GM12878 (cell line): ENCODE measurements around the gene DNAJA4. TPM values are rescaled to one million over a fixed set of nuclear protein-coding genes. Genes with fewer than 3 reads are reported as not detected.

Experiments
- ATAC-seq: fragments of 200-7000 bp; cut with Tn5 transposase; 3 replicates; pipeline ENCODE4 v1.9.1; 2020; ENCODE audit warnings: mild to moderate bottlenecking, moderate library complexity
- BruUV-seq: library from RNA; stranded (reverse); fragments of 400-500 nt; replicated peaks from 2 replicates; lab custom pipeline; 2021; lab: Mats Ljungman, UMichigan
- CTCF ChIA-PET: fragments of 300-600 bp; sonication (Branson Sonifier 250); formaldehyde crosslinking; extraction: SDS; loops from one replicate; lab custom pipeline; 2021; ENCODE audit warnings: inconsistent platforms; lab: Yijun Ruan, JAX
- POLR2A ChIA-PET: fragments of 350-600 bp; formaldehyde crosslinking; extraction: SDS; loops from one replicate; lab custom pipeline; 2021; ENCODE audit warnings: inconsistent platforms; lab: Charles Lee
- RAD21 ChIA-PET: fragments of 300-600 bp; sonication (Branson Sonifier 250); formaldehyde crosslinking; loops from one replicate; lab custom pipeline; 2023; ENCODE audit warnings: antibody characterized with exemption; ENCODE audit not compliant: unreplicated experiment; lab: Charles Lee
- SMC1A ChIA-PET: fragments of 300-600 bp; sonication (Branson Sonifier 250); formaldehyde crosslinking; loops from one replicate; lab custom pipeline; 2023; ENCODE audit not compliant: unreplicated experiment, uncharacterized antibody; lab: Charles Lee
- DNase-seq: peaks from one replicate; pipeline ENCODE4 v3.0.0-alpha.2; 2011; ENCODE audit warnings: low read depth, low spot score
- FAIRE-seq: peaks from 3 replicates; lab custom pipeline; 2011; peaks lifted over from hg19 to GRCh38; lab: Jason Lieb, UNC
- H2AFZ ChIP-seq: 2 replicates; pipeline ENCODE4 v1.6.0; 2011; ENCODE audit warnings: low read depth, low read length, control low read depth; ENCODE audit not compliant: control insufficient read depth
- H3K27ac ChIP-seq: 2 replicates; pipeline ENCODE4 v1.5.1; 2011; ENCODE audit warnings: control low read depth; ENCODE audit not compliant: control insufficient read depth, insufficient read depth
- H3K27me3 ChIP-seq, 2 experiments: replicated peaks in 1 of 2; 2 replicates each; pipeline versions ENCODE4 v1.6.0 to v1.6.1; 2011; ENCODE audit warnings: low read length in 1 of 2; ENCODE audit not compliant: control insufficient read depth in 2 of 2, insufficient read depth in 2 of 2
- H3K36me3 ChIP-seq, 2 experiments: 2 replicates each; pipeline ENCODE4 v1.5.1; 2011; ENCODE audit warnings: low read length in 1 of 2; ENCODE audit not compliant: control insufficient read depth in 2 of 2, insufficient read depth in 2 of 2
- H3K4me1 ChIP-seq: 2 replicates; pipeline ENCODE4 v1.6.1; 2011; ENCODE audit warnings: mild to moderate bottlenecking, low read length, moderate library complexity, mixed read lengths; ENCODE audit not compliant: control insufficient read depth, insufficient read depth
- H3K4me2 ChIP-seq: 2 replicates; pipeline ENCODE4 v1.6.0; 2011; ENCODE audit warnings: control low read depth; ENCODE audit not compliant: control insufficient read depth, insufficient read depth
- H3K4me3 ChIP-seq: fragments of 200-600 bp; sonication (generic); 2 replicates; pipeline ENCODE4 v1.5.1; 2016
- H3K79me2 ChIP-seq: 2 replicates; pipeline ENCODE4 v1.6.0; 2011; ENCODE audit warnings: low read length; ENCODE audit not compliant: control insufficient read depth, insufficient read depth
- H3K9ac ChIP-seq: 2 replicates; pipeline ENCODE4 v1.8.0; 2011; ENCODE audit warnings: low read length, control low read depth, mixed read lengths; ENCODE audit not compliant: control insufficient read depth, insufficient read depth
- H3K9me3 ChIP-seq: replicated peaks from 3 replicates; pipeline ENCODE4 v1.5.1; 2011; ENCODE audit warnings: mild to moderate bottlenecking, low read length; ENCODE audit not compliant: control insufficient read depth, insufficient read depth
- H4K20me1 ChIP-seq: 2 replicates; pipeline ENCODE4 v1.6.0; 2011; ENCODE audit not compliant: control insufficient read depth, insufficient read depth
- BACH1 ChIP-seq: fragments of 450-650 bp; IDR thresholded peaks from 2 replicates; pipeline ENCODE4 v1.6.1; 2017; ENCODE audit warnings: mild to moderate bottlenecking, borderline replicate concordance
- BHLHE40 ChIP-seq, 2 experiments: fragments of 450-650 bp in 1 of 2; IDR thresholded peaks; 2 replicates each; pipeline ENCODE4 v1.6.1; 2011 to 2017; ENCODE audit warnings: low read depth in 2 of 2, borderline replicate concordance in 1 of 2, improper control_type of control experiment in 1 of 2, low read length in 1 of 2, mild to moderate bottlenecking in 1 of 2
- CHD4 ChIP-seq: fragments of 200-600 bp; sonication (generic); IDR thresholded peaks from 2 replicates; pipeline ENCODE4 v1.6.1; 2016; ENCODE audit warnings: mild to moderate bottlenecking
- DPF2 ChIP-seq: fragments of 450-650 bp; IDR thresholded peaks from 2 replicates; pipeline ENCODE4 v1.6.1; 2017; ENCODE audit warnings: mild to moderate bottlenecking
- ETV6 ChIP-seq, 2 experiments: fragments of 450-650 bp in 1 of 2; IDR thresholded peaks in 1 of 2; conservative IDR thresholded peaks in 1 of 2; 2 replicates each; pipeline ENCODE4 v1.6.1; 2014; ENCODE audit warnings: antibody characterized with exemption in 1 of 2, borderline replicate concordance in 1 of 2, low read depth in 1 of 2, mild to moderate bottlenecking in 1 of 2, moderate library complexity in 1 of 2
- EZH2 ChIP-seq: IDR thresholded peaks from 2 replicates; pipeline ENCODE4 v1.6.1; 2012; ENCODE audit warnings: low read depth, mild to moderate bottlenecking, control low read depth, inconsistent platforms, low read length, borderline replicate concordance; ENCODE audit not compliant: control insufficient read depth
- JUNB ChIP-seq: IDR thresholded peaks from 2 replicates; pipeline ENCODE4 v1.6.1; 2016; ENCODE audit warnings: antibody characterized with exemption, mild to moderate bottlenecking
- MEF2B ChIP-seq: fragments of 450-650 bp; IDR thresholded peaks from 2 replicates; pipeline ENCODE4 v1.6.1; 2018; ENCODE audit warnings: mild to moderate bottlenecking, moderate library complexity; ENCODE audit not compliant: partially characterized antibody, poor library complexity, severe bottlenecking
- PML ChIP-seq: IDR thresholded peaks from 2 replicates; pipeline ENCODE4 v1.6.1; 2012; ENCODE audit warnings: low read length, inconsistent platforms
- POLR2A ChIP-seq: IDR thresholded peaks from 2 replicates; pipeline ENCODE4 v1.6.1; 2011; ENCODE audit warnings: low read depth, mild to moderate bottlenecking, low read length
- TAF1 ChIP-seq: IDR thresholded peaks from 2 replicates; pipeline ENCODE4 v1.6.1; 2011; ENCODE audit warnings: mild to moderate bottlenecking, low read depth, low read length, borderline replicate concordance
- TARDBP ChIP-seq: IDR thresholded peaks from 2 replicates; pipeline ENCODE4 v1.6.1; 2016; ENCODE audit warnings: borderline replicate concordance
- TCF12 ChIP-seq: IDR thresholded peaks from 2 replicates; pipeline ENCODE4 v1.6.1; 2011; ENCODE audit warnings: low read depth, mild to moderate bottlenecking, low read length
- WGBS: methylation state at CpG from one replicate; pipeline ENCODE4 v1.1.6; 2016; ENCODE audit warnings: low lambda C conversion rate; ENCODE audit not compliant: insufficient replicate concordance, insufficient coverage; ENCODE audit errors: missing lambda C conversion rate; 5-methylcytosine and 5-hydroxymethylcytosine counted together
- in situ Hi-C: fragments of 300-500 bp; cut with MboI; formaldehyde crosslinking; loops from 9 replicates; pipeline ENCODE4 v1.14.3; 2018; ENCODE audit warnings: mixed read lengths
- intact Hi-C: fragments of 100-400 bp; cut with micrococcal nuclease; formaldehyde crosslinking; loops from one replicate; pipeline ENCODE4 v1.14.2; 2022; ENCODE audit not compliant: unreplicated experiment
- polyA plus RNA-seq, 11 experiments: library from polyadenylated mRNA; depleted of rRNA in 4 of 11; unstranded in 6 of 11; stranded (reverse) in 5 of 11; fragments of >200 nt; fragmentation: Nextera tagmentation in 4 of 11; fragmentation: Illumina TruSeq in 1 of 11; extraction: Ambion mirVana in 4 of 11; extraction: Trizol in 1 of 11; gene quantifications; 1 replicate in 1 of 11; 2 replicates in 10 of 11; pipeline versions ENCODE4 v1.2.1 to v1.2.3, GENCODE V29; 2011 to 2016; ENCODE audit warnings: inconsistent platforms in 2 of 11, missing spikeins in 2 of 11, low read depth in 1 of 11
- total RNA-seq, 4 experiments: library from RNA; depleted of rRNA in 3 of 4; stranded (reverse); fragments of >200 nt in 3 of 4; fragmentation: Illumina TruSeq in 1 of 4; extraction: Trizol in 1 of 4; gene quantifications; 2 replicates each; pipeline versions ENCODE4 v1.2.1 to v1.2.3, GENCODE V29; 2013 to 2021
- TF ChIP-seq, protein P1 (sequence below): fragments of 450-650 bp; formaldehyde crosslinking; IDR thresholded peaks from 2 replicates; pipeline ENCODE4 v1.4.0; 2022; ENCODE audit warnings: mild to moderate bottlenecking, moderate library complexity
- TF ChIP-seq, protein P2 (sequence below): IDR thresholded peaks from 2 replicates; pipeline ENCODE4 v1.6.1; 2011; ENCODE audit warnings: borderline replicate concordance, low read depth, mild to moderate bottlenecking, moderate library complexity, low read length; ENCODE audit not compliant: insufficient read depth, poor library complexity, severe bottlenecking

Gene DNAJA4
- total and polyA plus RNA-seq, 10 of the 15 experiments (the other 5 are each of a cell fraction or from before 2014, with no cell fraction given): 0.01 to 10.4 (median 4.1) TPM

DNA sequence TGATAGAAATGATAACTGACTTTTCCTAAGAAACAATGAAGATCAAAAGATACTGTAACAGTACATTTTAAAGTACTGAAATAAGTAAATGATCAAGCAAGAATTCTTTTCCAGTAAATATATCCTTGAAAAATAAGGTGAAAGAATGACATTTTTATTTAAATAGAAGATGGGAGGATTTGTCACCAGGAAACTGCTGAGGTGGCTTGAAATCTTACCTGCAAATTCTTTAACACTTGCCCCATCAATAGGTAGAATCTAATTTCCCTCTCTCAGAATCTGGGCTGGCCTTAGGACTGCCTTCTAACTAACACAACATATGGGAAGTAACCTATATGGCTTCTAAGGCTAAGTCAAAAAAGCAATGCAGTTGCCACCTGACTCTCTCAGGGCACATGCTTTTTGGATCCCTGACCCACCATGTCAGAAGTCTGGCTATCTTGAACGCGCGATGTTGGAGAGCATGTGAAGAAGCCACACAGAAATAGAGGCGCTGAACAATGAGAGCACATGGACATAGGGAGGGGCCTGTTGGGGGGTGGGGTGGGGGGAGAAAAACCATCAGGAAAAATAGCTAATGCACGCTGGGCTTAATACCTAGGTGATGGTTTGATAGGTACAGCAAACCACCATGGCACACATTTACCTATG is 41.5 kb upstream of the DNAJA4 start (continued):
- no peak for TF ChIP-seq MEF2B
- TF ChIP-seq DPF2: no peak

- Histone ChIP-seq H3K4me3 (no peak overlapping the region), H2AFZ (no peak overlapping the region), H3K9ac (no peak overlapping the region), H3K27me3 (no peaks in the 10 kb centered on the region), H3K27ac (no peak overlapping the region), H3K4me1 (peaks cover 3% of the 10 kb centered on the region; the same call in 1 of the 2 replicates), H3K4me2 (no peak overlapping the region), H3K36me3 (no peaks in the 10 kb centered on the region), H4K20me1 (no peaks in the 10 kb centered on the region), H3K79me2 (no peaks in the 10 kb centered on the region), H3K9me3 (no peaks in the 10 kb centered on the region; the same call in 2 of the 3 replicates)
- POLR2A ChIA-PET: no interaction called here
- intact Hi-C loops: no loop called here
- no peak for DNase-seq
- CTCF ChIA-PET: interaction anchor here (0.7 to 3.4 kb wide), 3 partner anchors 16 to 284 kb away, joined by 3 to 16 read pairs (median 4); partner anchors contain the start of gene HYKK
- WGBS: 60% methylated on average over 4 of the region's 4 CpGs
- FAIRE-seq: no peak
- RAD21 ChIA-PET: interaction anchor here (0.5 to 0.9 kb wide), 2 partner anchors 16 to 88 kb away, joined by 3 to 6 read pairs; no protein-coding TSS in a partner anchor
- in situ Hi-C loops: no loop called here
- SMC1A ChIA-PET: interaction anchor here (1.1 to 1.5 kb wide), 3 partner anchors 11 to 28 kb away, joined by 4 to 6 read pairs (median 5); partner anchors contain the start of gene ACSBG1
- ATAC-seq: no peak
- BruUV-seq: no TSS peak
- TF ChIP-seq BHLHE40 (IDR thresholded peaks at IDR 0.05; ENCODE audit: borderline replicate concordance in 1 of 2, low read depth in 2 of 2, low read length in 1 of 2) (no peak), BACH1 (no peak), JUNB (no peak), PML (no peak), TARDBP (no peak), ETV6 (conservative IDR thresholded peaks at IDR 0.05 in 1 of 2, IDR thresholded peaks at IDR 0.05 in 1 of 2; ENCODE audit: borderline replicate concordance in 1 of 2, low read depth in 1 of 2) (no peak), EZH2 (no peak), TCF12 (no peak), TAF1 (no peak), CHD4 (no peak), POLR2A (no peak)
- TF ChIP-seq, protein P1, sequence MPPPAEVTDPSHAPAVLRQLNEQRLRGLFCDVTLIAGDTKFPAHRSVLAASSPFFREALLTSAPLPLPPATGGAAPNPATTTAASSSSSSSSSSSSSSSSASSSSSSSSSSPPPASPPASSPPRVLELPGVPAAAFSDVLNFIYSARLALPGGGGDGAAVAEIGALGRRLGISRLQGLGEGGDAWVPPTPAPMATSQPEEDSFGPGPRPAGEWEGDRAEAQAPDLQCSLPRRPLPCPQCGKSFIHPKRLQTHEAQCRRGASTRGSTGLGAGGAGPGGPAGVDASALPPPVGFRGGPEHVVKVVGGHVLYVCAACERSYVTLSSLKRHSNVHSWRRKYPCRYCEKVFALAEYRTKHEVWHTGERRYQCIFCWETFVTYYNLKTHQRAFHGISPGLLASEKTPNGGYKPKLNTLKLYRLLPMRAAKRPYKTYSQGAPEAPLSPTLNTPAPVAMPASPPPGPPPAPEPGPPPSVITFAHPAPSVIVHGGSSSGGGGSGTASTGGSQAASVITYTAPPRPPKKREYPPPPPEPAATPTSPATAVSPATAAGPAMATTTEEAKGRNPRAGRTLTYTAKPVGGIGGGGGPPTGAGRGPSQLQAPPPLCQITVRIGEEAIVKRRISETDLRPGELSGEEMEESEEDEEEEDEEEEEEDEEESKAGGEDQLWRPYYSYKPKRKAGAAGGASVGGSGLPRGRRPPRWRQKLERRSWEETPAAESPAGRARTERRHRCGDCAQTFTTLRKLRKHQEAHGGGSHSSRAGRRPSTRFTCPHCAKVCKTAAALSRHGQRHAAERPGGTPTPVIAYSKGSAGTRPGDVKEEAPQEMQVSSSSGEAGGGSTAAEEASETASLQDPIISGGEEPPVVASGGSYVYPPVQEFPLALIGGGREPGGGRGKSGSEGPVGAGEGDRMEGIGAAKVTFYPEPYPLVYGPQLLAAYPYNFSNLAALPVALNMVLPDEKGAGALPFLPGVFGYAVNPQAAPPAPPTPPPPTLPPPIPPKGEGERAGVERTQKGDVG: no peak
- TF ChIP-seq, protein P2, sequence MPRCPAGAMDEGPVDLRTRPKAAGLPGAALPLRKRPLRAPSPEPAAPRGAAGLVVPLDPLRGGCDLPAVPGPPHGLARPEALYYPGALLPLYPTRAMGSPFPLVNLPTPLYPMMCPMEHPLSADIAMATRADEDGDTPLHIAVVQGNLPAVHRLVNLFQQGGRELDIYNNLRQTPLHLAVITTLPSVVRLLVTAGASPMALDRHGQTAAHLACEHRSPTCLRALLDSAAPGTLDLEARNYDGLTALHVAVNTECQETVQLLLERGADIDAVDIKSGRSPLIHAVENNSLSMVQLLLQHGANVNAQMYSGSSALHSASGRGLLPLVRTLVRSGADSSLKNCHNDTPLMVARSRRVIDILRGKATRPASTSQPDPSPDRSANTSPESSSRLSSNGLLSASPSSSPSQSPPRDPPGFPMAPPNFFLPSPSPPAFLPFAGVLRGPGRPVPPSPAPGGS: no peak
These were observed 40.9 kb upstream of the DNAJA4 start for GRCh38 chr15:78223396-78224022.
